GM19397 (cell line): ENCODE data around the gene DGCR2.

ENCODE experiments used
- ATAC-seq: cut with Tn5 transposase; IDR thresholded peaks from one replicate; pipeline ENCODE4 v1.9.1; 2021; ENCODE audit warnings: mild to moderate bottlenecking, moderate library complexity; ENCODE audit not compliant: unreplicated experiment

The DGCR2 gene

GRCh38 chr22:19109198-19110063, 12.8 kb downstream of the DGCR2 start:
- ATAC-seq, result no peak

DNA sequence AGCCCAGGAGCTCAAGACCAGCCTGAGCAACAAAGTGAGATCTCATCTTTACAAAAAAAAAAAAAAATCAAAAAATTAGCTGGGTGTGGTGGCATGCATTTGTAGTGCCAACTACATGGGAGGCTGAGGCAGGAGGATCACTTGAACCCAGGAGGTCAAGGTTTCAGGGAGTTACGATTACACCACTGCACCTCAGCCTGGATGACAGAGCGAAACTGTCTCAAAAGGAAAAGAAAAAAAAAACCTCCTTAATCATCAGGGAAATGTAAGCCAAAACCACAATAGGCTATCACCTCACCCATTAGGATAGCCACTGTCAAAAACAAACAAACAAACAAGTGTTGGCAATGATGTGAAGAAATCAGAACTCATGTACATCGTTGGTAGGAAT, 13.4 kb downstream of the DGCR2 start:
- ATAC-seq, result no peak

DNA sequence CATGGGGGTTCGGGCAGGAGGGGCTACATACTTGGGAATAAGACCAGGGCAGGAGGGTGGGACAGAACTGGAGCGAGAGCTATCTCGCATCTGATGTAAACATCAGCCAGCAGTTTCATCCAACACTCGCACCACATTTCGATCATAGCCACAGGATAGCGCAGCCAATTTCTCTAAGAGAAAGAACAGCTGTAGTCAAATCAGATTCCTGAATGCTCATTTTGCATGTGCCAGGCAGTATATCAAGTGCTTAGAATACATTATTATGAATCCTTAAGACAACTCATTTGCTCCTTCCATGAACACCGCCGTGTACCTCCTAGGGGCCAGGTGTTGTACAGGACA, 14.5 kb downstream of the DGCR2 start:
- ATAC-seq, result no peak

DNA sequence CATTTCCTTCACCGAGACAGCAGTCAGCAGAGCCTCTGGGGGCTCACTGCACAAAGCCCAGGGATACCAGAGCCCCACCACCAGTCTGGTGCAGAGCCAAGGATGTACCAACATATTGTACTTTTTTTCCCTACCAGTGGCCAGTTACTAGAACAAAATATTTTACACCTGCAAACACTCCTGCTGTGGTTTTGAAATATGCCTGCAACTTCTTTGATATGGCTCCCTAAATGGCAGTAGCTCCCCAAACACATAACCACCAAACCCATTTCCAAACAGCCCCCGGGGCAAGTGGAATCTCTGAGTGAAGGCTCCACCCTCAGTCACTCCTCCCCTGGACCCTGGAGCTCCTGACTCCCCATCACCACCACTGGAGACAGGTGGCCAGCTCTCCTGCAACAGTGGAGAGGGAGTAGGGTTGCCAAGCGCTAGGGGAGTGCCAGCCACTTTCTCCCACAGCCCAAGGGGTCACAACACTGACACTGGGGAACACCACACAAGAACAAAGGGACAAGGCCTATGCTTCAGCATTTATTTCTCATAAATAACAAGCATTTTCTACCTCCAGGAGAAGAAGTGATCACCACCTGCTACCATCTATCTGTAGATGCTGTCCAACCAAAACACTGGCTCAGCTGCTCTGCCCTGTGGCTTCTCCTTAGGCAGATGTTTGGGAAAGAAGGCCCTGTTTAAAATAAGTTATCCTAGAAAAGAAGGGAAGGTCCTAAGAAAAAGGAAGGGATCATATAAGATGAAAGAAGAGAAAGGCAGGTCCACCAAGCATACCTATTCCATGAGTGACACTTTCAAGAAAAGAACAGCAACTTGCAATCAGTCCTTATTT, 15.1 kb downstream of the DGCR2 start:
- no peak for ATAC-seq

DNA sequence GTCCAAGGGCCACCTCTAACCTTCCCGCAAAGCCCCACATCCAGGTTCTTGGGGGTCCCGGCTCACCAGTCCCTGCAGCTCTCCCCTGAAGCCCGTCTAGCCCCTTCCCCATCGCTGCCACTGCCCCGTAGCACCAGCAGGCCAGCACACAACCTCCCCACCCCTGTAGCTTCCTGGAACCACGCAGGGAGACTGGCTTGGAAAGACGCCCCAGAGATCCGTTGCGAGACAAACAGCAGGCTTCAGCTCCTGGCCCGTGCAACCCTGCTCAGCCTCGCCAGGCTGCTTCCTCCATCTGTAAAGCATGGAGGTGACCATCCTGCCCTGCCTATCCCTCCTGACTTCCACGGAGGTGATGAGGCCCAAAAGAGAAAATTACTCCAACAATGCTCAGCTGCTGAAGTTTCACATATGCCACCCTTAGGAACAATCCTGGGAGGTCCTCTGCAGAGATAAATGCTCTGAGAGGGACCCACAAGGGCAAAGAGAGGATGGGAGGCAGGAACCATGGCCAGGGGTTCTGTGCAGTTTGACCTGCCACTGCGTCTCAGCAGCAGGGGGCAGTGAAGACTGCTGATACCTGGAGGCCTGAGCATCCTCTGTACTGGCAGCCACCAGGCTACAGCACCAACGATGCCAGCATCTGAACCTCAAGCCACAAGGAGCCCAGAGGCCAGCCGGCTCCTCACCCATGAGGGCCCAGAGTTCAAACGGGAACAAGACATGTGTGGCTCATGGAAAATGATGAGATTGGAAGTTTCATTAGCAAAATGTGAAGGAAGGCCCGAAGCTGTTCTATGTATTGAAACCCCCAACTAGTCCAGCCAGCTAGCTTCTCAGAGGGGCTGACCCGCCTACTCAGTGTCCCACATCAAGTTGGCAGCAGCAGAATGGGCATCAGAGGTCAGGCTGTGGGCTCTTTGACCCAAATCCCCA, 16.1 kb downstream of the DGCR2 start:
- no peak for ATAC-seq

- ATAC-seq, result no peak
Observed at GRCh38 chr22:19105456-19105855, 16.8 kb downstream of the DGCR2 start.

DNA sequence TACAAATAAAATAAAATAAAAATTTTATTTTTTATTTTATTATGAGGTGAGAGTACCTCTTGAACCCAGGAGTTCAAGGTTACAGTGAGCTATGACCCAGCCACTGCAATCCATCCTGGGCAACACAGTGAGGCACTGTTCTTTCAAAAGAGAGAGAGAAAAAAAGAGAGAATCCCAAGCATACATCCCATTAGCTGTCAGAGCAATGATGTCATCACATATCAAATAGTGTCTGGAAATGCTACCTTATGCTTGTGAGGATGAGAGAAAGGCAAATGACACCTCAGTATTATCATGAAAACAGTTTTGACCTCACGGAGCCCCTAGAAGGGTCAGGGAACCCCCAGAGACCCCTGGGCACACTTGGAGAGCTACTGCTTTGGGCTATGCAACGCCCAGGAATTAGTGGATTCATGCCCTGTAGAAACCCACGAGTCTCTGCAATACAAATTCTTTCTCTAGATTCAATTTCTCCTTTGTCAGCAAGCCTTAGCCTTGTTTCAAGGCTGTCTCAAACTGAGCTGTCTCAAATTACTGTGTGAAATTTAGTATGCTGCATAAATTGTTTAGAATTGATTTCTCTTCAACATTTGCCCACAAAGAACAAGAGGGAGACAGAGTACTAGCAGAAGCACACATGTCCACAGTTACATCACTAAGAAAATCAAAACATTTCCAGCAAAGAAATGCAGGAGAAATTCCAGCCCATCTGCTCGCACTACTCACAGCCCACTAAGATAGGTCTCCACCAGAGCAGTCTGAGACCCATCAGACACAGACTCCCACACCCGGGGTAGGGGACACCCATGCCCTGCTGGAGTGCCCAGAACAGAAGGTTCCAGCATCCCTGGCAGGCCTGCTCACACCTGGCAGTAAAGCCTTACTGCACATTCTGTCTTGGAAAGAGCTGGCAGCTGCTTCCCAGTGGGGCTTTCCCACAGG, 18.1 kb downstream of the DGCR2 start:
- no peak for ATAC-seq

GRCh38 chr22:19098157-19098556, 24.1 kb downstream of the DGCR2 start:
- no peak for ATAC-seq

DNA sequence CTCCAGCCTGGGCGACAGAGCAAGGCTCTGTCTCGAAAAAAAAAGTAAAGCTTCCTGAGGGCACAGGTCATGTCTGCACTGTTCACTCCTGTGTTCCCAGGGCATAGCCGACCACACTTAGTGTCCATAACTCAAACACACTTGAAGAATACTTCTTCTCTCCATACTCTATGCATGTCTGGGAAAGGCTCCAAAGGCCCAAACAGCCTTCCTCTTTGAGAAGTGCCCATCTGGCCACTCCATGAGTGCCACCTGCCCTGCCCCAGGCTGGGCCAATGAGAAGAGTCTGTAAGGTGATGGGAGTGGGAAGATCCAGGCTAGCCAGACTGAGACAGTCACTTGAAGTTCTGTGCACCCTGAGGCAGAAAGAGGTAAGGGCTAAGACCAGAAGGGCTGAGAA, 24.7 kb downstream of the DGCR2 start:
- ATAC-seq, result no peak

- no peak for ATAC-seq
Observed at GRCh38 chr22:19096555-19096954, 25.7 kb downstream of the DGCR2 start.

- no peak for ATAC-seq
Observed at GRCh38 chr22:19094393-19094997, 27.7 kb downstream of the DGCR2 start.

GRCh38 chr22:19092725-19093124, 29.5 kb downstream of the DGCR2 start:
- ATAC-seq, result no peak

- ATAC-seq, result no peak
Observed at GRCh38 chr22:19090586-19091127, 31.6 kb downstream of the DGCR2 start.

DNA sequence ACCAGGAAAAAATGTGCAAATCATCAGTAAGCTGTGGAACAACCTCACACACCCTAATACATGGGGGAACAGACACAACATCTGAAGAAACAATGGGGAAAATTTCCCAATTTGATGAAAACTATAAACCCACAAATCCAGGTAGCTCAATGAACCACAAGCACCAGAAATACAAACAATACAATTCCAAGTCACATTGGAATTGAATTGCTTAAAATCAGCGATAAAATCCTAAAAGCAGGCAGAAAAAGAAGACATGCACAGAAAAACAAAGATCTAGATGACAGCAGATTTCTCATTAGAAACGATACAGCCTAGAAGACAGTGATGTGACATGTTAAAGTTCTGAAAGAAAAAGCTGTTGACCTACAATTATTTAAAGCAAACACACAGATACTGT, 32.0 kb downstream of the DGCR2 start:
- ATAC-seq, result no peak

DNA sequence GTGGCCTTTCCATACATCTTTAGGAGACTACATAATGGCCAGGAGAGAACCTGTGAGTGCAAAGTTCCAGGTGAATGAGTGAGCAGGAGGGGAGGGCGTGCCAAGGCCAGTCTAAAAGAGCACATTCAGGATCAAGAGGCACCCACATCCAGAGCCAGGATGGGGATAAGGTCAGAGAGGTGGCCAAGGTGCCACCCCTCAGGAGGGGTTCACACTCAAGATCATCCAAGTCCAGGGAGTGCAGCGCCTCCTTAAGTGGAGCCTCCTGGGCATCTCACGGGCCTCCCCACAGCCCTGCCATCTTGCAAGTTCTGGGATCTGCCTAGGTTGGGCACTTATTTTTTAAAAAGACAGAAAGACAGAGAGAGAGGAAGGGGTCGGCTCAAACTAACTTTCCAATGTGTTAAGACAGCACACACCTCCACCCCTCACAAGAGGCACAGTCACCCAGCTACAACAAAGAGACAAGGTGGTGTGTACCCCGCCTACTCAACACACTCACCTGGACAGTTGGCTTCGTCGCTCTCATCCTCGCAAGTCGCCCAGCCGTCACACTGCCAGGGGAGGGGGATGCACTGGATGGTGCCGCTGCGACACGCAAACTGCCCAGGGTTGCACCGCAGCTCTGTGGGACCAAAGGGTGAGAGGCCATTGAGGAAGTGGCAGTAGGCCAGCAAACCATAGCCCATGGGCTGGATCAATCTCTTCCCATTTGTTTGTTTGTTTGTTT, 33.2 kb downstream of the DGCR2 start:
- ATAC-seq, result no peak

- no peak for ATAC-seq
Observed at GRCh38 chr22:19086896-19087295, 35.3 kb downstream of the DGCR2 start.

- ATAC-seq, result no peak
Observed at GRCh38 chr22:19086417-19086816, 35.8 kb downstream of the DGCR2 start.

DNA sequence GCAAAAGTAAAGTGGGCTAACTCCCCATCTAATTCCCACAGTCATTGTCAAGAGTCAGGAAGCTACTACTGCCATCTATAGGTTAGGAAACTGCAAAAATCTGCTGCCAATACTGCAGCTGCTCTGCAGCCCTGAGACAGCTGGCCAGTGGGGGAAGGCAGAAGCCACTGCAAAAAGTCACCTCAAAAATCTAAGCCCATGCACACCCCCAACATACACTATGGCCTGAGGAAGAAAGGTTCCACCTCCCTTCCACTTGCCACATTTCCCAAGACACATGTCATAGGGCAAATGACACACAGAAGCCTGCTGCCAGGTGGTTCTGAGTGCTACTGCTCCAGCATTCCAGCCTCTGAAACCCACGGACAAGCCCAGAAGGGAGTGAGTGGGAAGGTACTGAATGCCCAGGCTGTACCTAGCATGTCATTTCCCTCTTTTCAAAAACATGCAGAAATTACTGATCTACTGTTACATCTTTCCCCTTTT, 36.9 kb downstream of the DGCR2 start:
- no peak for ATAC-seq
